Peyer's patch (tissue), 4 donors: Measurements from ENCODE around the gene FABP7.

Source experiments
- CTCF ChIP-seq, 6 experiments: fragments of 450-650 bp in 4 of 6; fragments of 200-600 bp in 2 of 6; sonication (generic) in 1 of 6; IDR thresholded peaks; one replicate each; pipeline ENCODE4 v1.5.1; 2017 to 2019; ENCODE audit warnings: antibody characterized with exemption in 6 of 6, mild to moderate bottlenecking in 3 of 6, moderate library complexity in 1 of 6
- POLR2A ChIP-seq, 2 donors: fragments of 450-650 bp; IDR thresholded peaks; one replicate each; pipeline ENCODE4 v1.5.1; 2017; ENCODE audit warnings: antibody characterized with exemption in 2 of 2, mild to moderate bottlenecking in 2 of 2, moderate library complexity in 2 of 2

- TF ChIP-seq CTCF (IDR thresholded peaks at IDR 0.05) = no peak
- TF ChIP-seq POLR2A (IDR thresholded peaks at IDR 0.05) = no peak
Observed at GRCh38 chr6:122783401-122783800, 3.9 kb downstream of the FABP7 start.
